GM20000 (cell line): Measurements from ENCODE around the gene PTPRM.

Experiments
- DNase-seq: peaks from one replicate; pipeline ENCODE4 v3.0.0; 2012; ENCODE audit warnings: low spot score
- TF ChIP-seq, protein P1 (sequence below): IDR thresholded peaks from 2 replicates; pipeline ENCODE4 v1.5.1; 2012; ENCODE audit warnings: mild to moderate bottlenecking, control low read depth; ENCODE audit errors: extremely low read depth, missing control alignments

Gene PTPRM

DNA sequence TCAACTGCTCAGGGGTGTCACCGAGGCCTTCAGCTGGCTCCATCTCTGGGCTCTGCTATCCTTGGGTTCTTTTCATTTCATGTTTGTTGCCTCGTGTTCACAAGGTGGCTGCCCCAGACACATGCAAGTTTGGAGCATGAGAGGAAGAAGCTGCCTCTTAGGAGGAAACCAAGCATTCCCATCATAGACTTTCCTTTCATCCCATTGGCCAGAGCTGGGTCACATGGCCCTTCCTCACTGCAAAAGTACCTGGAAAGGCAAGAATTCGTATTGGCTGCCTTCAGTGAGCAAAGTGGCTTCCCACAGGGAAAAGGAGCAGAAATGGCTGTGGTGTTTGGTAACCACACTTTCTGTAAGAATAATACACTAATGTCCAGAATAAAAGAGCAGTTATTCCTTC lies 886.4 kb downstream of the PTPRM start:
- no peak for DNase-seq
- TF ChIP-seq, protein P1, sequence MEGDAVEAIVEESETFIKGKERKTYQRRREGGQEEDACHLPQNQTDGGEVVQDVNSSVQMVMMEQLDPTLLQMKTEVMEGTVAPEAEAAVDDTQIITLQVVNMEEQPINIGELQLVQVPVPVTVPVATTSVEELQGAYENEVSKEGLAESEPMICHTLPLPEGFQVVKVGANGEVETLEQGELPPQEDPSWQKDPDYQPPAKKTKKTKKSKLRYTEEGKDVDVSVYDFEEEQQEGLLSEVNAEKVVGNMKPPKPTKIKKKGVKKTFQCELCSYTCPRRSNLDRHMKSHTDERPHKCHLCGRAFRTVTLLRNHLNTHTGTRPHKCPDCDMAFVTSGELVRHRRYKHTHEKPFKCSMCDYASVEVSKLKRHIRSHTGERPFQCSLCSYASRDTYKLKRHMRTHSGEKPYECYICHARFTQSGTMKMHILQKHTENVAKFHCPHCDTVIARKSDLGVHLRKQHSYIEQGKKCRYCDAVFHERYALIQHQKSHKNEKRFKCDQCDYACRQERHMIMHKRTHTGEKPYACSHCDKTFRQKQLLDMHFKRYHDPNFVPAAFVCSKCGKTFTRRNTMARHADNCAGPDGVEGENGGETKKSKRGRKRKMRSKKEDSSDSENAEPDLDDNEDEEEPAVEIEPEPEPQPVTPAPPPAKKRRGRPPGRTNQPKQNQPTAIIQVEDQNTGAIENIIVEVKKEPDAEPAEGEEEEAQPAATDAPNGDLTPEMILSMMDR: no peak

GRCh38 chr18:8454136-8454535 lies 887.0 kb downstream of the PTPRM start:
- TF ChIP-seq, protein P1: no peak
- no peak for DNase-seq

- TF ChIP-seq, protein P1: no peak
- DNase-seq: no peak
Measured at GRCh38 chr18:8455661-8456614, 888.8 kb downstream of the PTPRM start.
